ENCODE measurements around the gene ZBTB21.
"Not testable (repeated sequence)": the region's sequence is repeated elsewhere in the genome, so short reads cannot be mapped to it uniquely, and the experiment has no call there.

Gene ZBTB21

GRCh38 chr21:42001781-42002180, 8.4 kb downstream of the ZBTB21 start:
- H3K4me1 Mint-ChIP-seq (ENCODE audit: low read depth) = peaks cover 30% of the 10 kb centered on the region

GRCh38 chr21:42000908-42001307, 9.3 kb downstream of the ZBTB21 start:
- no peak overlapping the region for H3K4me3 Mint-ChIP-seq

More at GRCh38 chr21:42001781-42002180, 8.4 kb downstream of the ZBTB21 start:
- H3K27ac Mint-ChIP-seq = peak overlapping the region; percentile 60
- H3K4me3 Mint-ChIP-seq = peak overlapping the region; percentile 29
- H3K9me3 Mint-ChIP-seq = peaks cover 2% of the 10 kb centered on the region
- H3K27me3 Mint-ChIP-seq (ENCODE audit: low read depth) = no peaks in the 10 kb centered on the region
- H3K36me3 Mint-ChIP-seq (ENCODE audit: low read depth) = peaks cover 39% of the 10 kb centered on the region

GRCh38 chr21:41997657-41998056, 12.5 kb downstream of the ZBTB21 start:
- H3K9me3 Mint-ChIP-seq = peaks cover 20% of the 10 kb centered on the region
- peaks cover 20% of the 10 kb centered on the region for H3K4me1 Mint-ChIP-seq (ENCODE audit: low read depth)
- H3K27me3 Mint-ChIP-seq (ENCODE audit: low read depth) = no peaks in the 10 kb centered on the region
- peaks cover 68% of the 10 kb centered on the region for H3K36me3 Mint-ChIP-seq (ENCODE audit: low read depth)
- H3K4me3 Mint-ChIP-seq = no peak overlapping the region
- no peak overlapping the region for H3K27ac Mint-ChIP-seq

More at GRCh38 chr21:42000908-42001307, 9.3 kb downstream of the ZBTB21 start:
- no peak overlapping the region for H3K27ac Mint-ChIP-seq
- no peaks in the 10 kb centered on the region for H3K27me3 Mint-ChIP-seq (ENCODE audit: low read depth)
- H3K36me3 Mint-ChIP-seq (ENCODE audit: low read depth) = peaks cover 43% of the 10 kb centered on the region
- H3K4me1 Mint-ChIP-seq (ENCODE audit: low read depth) = peaks cover 28% of the 10 kb centered on the region
- peaks cover 10% of the 10 kb centered on the region for H3K9me3 Mint-ChIP-seq

- H3K4me3 Mint-ChIP-seq = no peak overlapping the region
- no peaks in the 10 kb centered on the region for H3K27me3 Mint-ChIP-seq (ENCODE audit: low read depth)
- peaks cover 6% of the 10 kb centered on the region for H3K4me1 Mint-ChIP-seq (ENCODE audit: low read depth)
- peaks cover 20% of the 10 kb centered on the region for H3K9me3 Mint-ChIP-seq
- H3K36me3 Mint-ChIP-seq (ENCODE audit: low read depth) = peaks cover 67% of the 10 kb centered on the region
- no peak overlapping the region for H3K27ac Mint-ChIP-seq
Measured at GRCh38 chr21:41995577-41995976, 14.6 kb downstream of the ZBTB21 start.

GRCh38 chr21:41994613-41995012, 15.5 kb downstream of the ZBTB21 start:
- not testable (repeated sequence) for H3K4me1 Mint-ChIP-seq (ENCODE audit: low read depth); H3K27me3 Mint-ChIP-seq (ENCODE audit: low read depth); H3K27ac Mint-ChIP-seq; H3K4me3 Mint-ChIP-seq
- Mint-ChIP-seq H3K36me3 (ENCODE audit: low read depth) (peaks cover 61% of the 10 kb centered on the region), H3K9me3 (peaks cover 20% of the 10 kb centered on the region)

GRCh38 chr21:41993744-41994143, 16.4 kb downstream of the ZBTB21 start:
- Mint-ChIP-seq H3K27ac (no peak overlapping the region), H3K9me3 (peaks cover 20% of the 10 kb centered on the region), H3K4me3 (no peak overlapping the region), H3K36me3 (ENCODE audit: low read depth) (peaks cover 57% of the 10 kb centered on the region), H3K4me1 (ENCODE audit: low read depth) (peaks cover 2% of the 10 kb centered on the region), H3K27me3 (ENCODE audit: low read depth) (no peaks in the 10 kb centered on the region)

- Mint-ChIP-seq H3K36me3 (ENCODE audit: low read depth) (peaks cover 50% of the 10 kb centered on the region), H3K9me3 (peaks cover 20% of the 10 kb centered on the region), H3K4me1 (ENCODE audit: low read depth) (peaks cover 2% of the 10 kb centered on the region), H3K4me3 (no peak overlapping the region), H3K27ac (no peak overlapping the region), H3K27me3 (ENCODE audit: low read depth) (no peaks in the 10 kb centered on the region)
Measured at GRCh38 chr21:41992576-41992975, 17.6 kb downstream of the ZBTB21 start.

GRCh38 chr21:41991659-41992058, 18.5 kb downstream of the ZBTB21 start:
- no peak overlapping the region for H3K4me3 Mint-ChIP-seq
- peaks cover 47% of the 10 kb centered on the region for H3K36me3 Mint-ChIP-seq (ENCODE audit: low read depth)
- no peaks in the 10 kb centered on the region for H3K27me3 Mint-ChIP-seq (ENCODE audit: low read depth)
- H3K27ac Mint-ChIP-seq = no peak overlapping the region
- H3K4me1 Mint-ChIP-seq (ENCODE audit: low read depth) = peaks cover 2% of the 10 kb centered on the region
- peaks cover 17% of the 10 kb centered on the region for H3K9me3 Mint-ChIP-seq

GRCh38 chr21:41989698-41990097, 20.5 kb downstream of the ZBTB21 start:
- Mint-ChIP-seq H3K27me3 (ENCODE audit: low read depth) (no peaks in the 10 kb centered on the region), H3K4me3 (no peak overlapping the region), H3K27ac (no peak overlapping the region), H3K9me3 (no peaks in the 10 kb centered on the region), H3K36me3 (ENCODE audit: low read depth) (peaks cover 28% of the 10 kb centered on the region), H3K4me1 (ENCODE audit: low read depth) (no peaks in the 10 kb centered on the region)

- Mint-ChIP-seq H3K4me3 (no peak overlapping the region), H3K27ac (no peak overlapping the region), H3K36me3 (ENCODE audit: low read depth) (peaks cover 12% of the 10 kb centered on the region), H3K9me3 (peaks cover 11% of the 10 kb centered on the region), H3K4me1 (ENCODE audit: low read depth) (no peaks in the 10 kb centered on the region), H3K27me3 (ENCODE audit: low read depth) (peaks cover 3% of the 10 kb centered on the region)
Measured at GRCh38 chr21:41987310-41987709, 22.9 kb downstream of the ZBTB21 start.

GRCh38 chr21:41985662-41986416, 24.3 kb downstream of the ZBTB21 start:
- Mint-ChIP-seq H3K36me3 (ENCODE audit: low read depth) (peaks cover 7% of the 10 kb centered on the region), H3K4me1 (ENCODE audit: low read depth) (no peaks in the 10 kb centered on the region), H3K27me3 (ENCODE audit: low read depth) (peaks cover 10% of the 10 kb centered on the region), H3K27ac (no peak overlapping the region), H3K4me3 (no peak overlapping the region), H3K9me3 (peaks cover 16% of the 10 kb centered on the region)

- Mint-ChIP-seq H3K4me1 (ENCODE audit: low read depth) (no peaks in the 10 kb centered on the region), H3K9me3 (peaks cover 24% of the 10 kb centered on the region), H3K4me3 (no peak overlapping the region), H3K27ac (no peak overlapping the region), H3K36me3 (ENCODE audit: low read depth) (peaks cover 5% of the 10 kb centered on the region), H3K27me3 (ENCODE audit: low read depth) (peaks cover 10% of the 10 kb centered on the region)
Measured at GRCh38 chr21:41983229-41983628, 26.9 kb downstream of the ZBTB21 start.

- no peaks in the 10 kb centered on the region for H3K4me1 Mint-ChIP-seq (ENCODE audit: low read depth)
- H3K27me3 Mint-ChIP-seq (ENCODE audit: low read depth) = peaks cover 10% of the 10 kb centered on the region
- no peak overlapping the region for H3K4me3 Mint-ChIP-seq
- H3K27ac Mint-ChIP-seq = no peak overlapping the region
- H3K36me3 Mint-ChIP-seq (ENCODE audit: low read depth) = peaks cover 5% of the 10 kb centered on the region
- H3K9me3 Mint-ChIP-seq = peaks cover 24% of the 10 kb centered on the region
Measured at GRCh38 chr21:41980561-41980960, 29.6 kb downstream of the ZBTB21 start.

- Mint-ChIP-seq H3K27ac (no peak overlapping the region), H3K4me1 (ENCODE audit: low read depth) (no peaks in the 10 kb centered on the region), H3K27me3 (ENCODE audit: low read depth) (peaks cover 10% of the 10 kb centered on the region), H3K4me3 (no peak overlapping the region), H3K9me3 (peaks cover 24% of the 10 kb centered on the region), H3K36me3 (ENCODE audit: low read depth) (peaks cover 5% of the 10 kb centered on the region)
Measured at GRCh38 chr21:41979751-41980369, 30.3 kb downstream of the ZBTB21 start.

- no peak overlapping the region for H3K27ac Mint-ChIP-seq
- peaks cover 10% of the 10 kb centered on the region for H3K27me3 Mint-ChIP-seq (ENCODE audit: low read depth)
- peaks cover 5% of the 10 kb centered on the region for H3K36me3 Mint-ChIP-seq (ENCODE audit: low read depth)
- H3K4me3 Mint-ChIP-seq = no peak overlapping the region
- peaks cover 3% of the 10 kb centered on the region for H3K4me1 Mint-ChIP-seq (ENCODE audit: low read depth)
- peaks cover 24% of the 10 kb centered on the region for H3K9me3 Mint-ChIP-seq
Measured at GRCh38 chr21:41979335-41979734, 30.8 kb downstream of the ZBTB21 start.

Data from T-helper 1 cell treated with Interleukin-12 subunit alpha and Interleukin-12 subunit beta and Interleukin-4 antibody, amounts not matched to agents 30 μg/mL and 1 μg/mL, for 36 hours (primary cell).